Measurements from ENCODE around the gene BCR.
"Not testable (repeated sequence)": the region's sequence is repeated elsewhere in the genome, so short reads cannot be mapped to it uniquely, and the experiment has no call there.

BCR gene

DNA sequence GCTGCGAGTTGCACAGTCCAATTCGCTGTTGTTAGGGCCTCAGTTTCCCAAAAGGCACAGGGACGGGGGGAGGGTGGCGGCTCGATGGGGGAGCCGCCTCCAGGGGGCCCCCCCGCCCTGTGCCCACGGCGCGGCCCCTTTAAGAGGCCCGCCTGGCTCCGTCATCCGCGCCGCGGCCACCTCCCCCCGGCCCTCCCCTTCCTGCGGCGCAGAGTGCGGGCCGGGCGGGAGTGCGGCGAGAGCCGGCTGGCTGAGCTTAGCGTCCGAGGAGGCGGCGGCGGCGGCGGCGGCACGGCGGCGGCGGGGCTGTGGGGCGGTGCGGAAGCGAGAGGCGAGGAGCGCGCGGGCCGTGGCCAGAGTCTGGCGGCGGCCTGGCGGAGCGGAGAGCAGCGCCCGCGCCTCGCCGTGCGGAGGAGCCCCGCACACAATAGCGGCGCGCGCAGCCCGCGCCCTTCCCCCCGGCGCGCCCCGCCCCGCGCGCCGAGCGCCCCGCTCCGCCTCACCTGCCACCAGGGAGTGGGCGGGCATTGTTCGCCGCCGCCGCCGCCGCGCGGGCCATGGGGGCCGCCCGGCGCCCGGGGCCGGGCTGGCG lies at the start of gene BCR:
BCR (plus strand) TSS at position 209 of the 592 bp plus-strand sequence. CDS start 452 bp downstream, outside the sequence.
- DNase-seq = no peak

DNA sequence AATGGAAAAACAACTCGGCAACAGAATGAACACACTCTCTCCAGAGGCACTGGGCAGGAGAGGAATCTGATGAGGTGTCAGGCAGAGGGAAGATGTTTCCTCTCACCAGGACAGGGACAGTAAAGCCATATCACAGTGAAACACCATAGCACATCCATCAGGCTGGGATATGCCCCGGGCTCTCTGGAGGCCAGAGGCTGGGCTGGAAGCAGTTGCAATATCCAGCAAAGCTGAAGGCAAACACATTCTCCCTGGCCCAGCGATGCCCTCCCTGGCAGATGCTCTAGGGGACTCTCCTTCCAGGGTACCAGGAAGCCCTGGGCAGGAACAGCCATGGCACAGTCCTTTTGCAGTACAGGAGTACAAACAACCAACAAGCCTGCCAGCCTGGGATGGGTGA lies 49.6 kb upstream of the BCR start:
- no peak for DNase-seq

GRCh38 chr22:23131931-23132330 lies 48.4 kb upstream of the BCR start:
- DNase-seq = no peak

DNA sequence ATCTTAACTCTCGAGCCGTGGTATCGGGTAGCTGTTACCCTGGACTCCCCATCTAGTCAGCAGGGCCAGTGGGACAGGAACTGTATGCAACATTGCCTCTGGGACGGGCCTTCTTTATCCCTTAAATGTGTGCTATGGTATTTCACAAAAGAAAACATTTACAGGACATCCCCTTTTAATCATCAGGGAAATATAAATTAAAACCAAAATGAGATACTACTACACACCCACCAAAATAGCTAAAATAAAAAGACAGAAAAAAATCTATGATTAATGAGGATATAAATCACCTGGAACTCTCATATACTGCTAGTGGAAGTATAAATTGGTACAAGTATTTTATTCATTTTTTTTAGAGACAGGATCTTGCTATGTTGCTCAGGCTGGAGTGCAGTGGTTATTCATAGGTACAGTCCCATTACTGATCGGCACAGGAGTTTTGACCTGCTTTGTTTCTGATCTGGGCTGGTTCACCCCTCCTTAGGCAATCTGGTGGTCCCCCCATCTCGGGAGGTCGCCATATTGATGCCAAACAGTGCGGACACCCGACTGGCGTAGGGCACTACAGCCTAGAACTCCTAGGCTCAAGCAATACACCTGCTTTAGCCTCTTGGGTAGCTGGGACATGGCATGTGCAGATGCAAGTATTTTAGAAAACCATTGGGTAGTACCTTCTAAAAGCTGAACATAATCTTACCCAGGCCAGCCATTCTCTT lies 47.8 kb upstream of the BCR start:
- no peak for DNase-seq

DNA sequence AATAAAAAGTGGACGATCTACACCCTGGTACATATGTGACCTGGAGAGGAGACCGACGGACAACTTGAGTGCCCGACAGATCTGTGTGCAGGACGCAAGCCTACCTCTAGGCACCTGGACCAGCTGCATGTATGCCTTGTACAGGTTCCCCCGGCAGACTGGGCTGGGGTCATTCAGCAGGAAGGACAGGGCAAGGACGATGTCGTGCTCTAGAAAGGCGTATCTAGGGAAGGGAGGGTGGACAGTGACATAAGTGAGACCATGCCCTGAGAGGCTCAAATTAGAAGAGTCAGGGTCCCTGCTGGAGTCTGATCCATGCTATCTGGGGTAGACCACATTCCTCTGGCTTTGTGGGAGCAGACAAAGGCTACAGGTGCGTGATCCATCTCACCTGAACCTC lies 46.4 kb upstream of the BCR start:
- DNase-seq = no peak

- DNase-seq = not testable (repeated sequence)
Measured at GRCh38 chr22:23136991-23137390, 43.3 kb upstream of the BCR start.

DNA sequence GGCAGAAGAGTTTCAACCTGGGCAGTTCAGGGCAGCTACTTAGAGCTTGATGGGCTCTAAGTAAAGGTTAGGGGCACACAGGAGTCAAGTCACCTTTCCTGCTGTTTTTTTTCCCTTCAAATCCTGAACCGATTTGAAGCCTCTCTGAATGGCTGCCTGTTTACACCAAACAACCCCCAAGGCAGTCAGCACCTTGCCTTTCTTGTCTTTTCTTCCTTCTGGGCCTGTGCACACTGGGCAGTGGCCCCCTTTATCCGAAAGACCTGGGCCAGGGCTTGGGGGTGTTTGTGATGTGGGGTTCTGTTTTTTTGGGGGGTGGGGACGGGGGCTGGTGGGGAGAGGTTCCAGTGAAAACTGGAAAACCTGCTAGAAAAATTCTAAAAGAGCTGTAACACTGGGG lies 42.8 kb upstream of the BCR start:
- no peak for DNase-seq

- no peak for DNase-seq
Measured at GRCh38 chr22:23137905-23138561, 42.3 kb upstream of the BCR start.

- DNase-seq = no peak
Measured at GRCh38 chr22:23138584-23139435, 41.5 kb upstream of the BCR start.

DNA sequence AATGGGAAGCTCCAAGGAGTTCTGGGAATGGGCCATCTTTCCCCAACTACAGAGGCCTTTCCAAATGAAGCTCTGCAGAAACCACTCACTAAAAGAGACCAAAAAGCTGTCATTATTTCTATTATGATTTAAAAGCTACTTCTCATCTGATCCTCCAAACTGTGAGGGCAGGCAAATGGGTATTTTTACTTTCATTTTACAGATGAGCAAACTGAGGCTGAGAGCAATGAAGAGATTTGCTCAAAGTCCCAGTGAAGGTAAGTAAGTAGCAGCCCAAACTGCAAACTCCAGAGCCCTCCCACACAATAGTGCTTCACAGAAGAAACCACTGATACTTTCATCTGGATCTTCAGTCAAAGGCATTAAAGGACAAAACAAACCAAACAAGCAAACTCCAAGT lies 39.9 kb upstream of the BCR start:
- DNase-seq = no peak

GRCh38 chr22:23142546-23143105 lies 37.7 kb upstream of the BCR start:
- no peak for DNase-seq

DNA sequence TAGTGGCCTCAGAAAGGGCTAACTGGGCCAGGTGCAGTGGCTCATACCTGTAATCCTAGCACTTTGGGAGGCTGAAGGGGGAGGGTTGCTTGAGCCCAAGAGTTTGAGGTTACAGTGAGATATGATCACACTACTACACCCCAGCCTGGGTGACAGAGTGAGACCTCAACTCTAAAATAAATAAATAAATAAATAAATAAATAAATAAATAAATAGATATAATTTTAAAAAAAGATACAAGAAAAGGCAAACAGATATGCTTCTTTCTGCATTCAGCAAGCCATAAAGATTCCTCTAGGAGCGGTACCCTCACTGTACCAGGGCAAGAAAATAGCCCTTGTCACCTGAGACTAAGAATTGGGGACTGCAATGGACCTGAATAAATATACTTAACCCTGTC lies 37.2 kb upstream of the BCR start:
- DNase-seq = no peak

- no peak for DNase-seq
Measured at GRCh38 chr22:23144432-23144831, 35.9 kb upstream of the BCR start.

GRCh38 chr22:23144932-23145877 lies 35.1 kb upstream of the BCR start, which contains the start of gene RAB36:
TSS of gene RAB36 (plus strand) at chr22:23145477. CDS start at chr22:23146617, 1,140 bp downstream.
- no peak for DNase-seq

- DNase-seq = no peak
Measured at GRCh38 chr22:23145878-23146470, 34.3 kb upstream of the BCR start.

GRCh38 chr22:23146478-23147205 lies 33.7 kb upstream of the BCR start:
- no peak for DNase-seq

GRCh38 chr22:23147617-23148387 lies 32.5 kb upstream of the BCR start:
- DNase-seq = no peak

GRCh38 chr22:23149743-23150238 lies 30.5 kb upstream of the BCR start:
- no peak for DNase-seq

- DNase-seq = no peak
Measured at GRCh38 chr22:23150762-23151161, 29.5 kb upstream of the BCR start.

GRCh38 chr22:23151827-23152226 lies 28.5 kb upstream of the BCR start:
- DNase-seq = no peak

All from SIG-M5 (cell line).